Mesendoderm (in vitro differentiated cells): ENCODE results near the gene NBR1.
"Not testable (repeated sequence)": the region's sequence is repeated elsewhere in the genome, so short reads cannot be mapped to it uniquely, and the experiment has no call there.

Experiments used
- DNase-seq: peaks from one replicate; pipeline ENCODE4 v3.0.0; 2013
- H2AK5ac ChIP-seq: 2 replicates; pipeline ENCODE4 v1.6.1; 2013; ENCODE audit warnings: low read length, inconsistent platforms
- H2BK120ac ChIP-seq: 2 replicates; pipeline ENCODE4 v1.6.1; 2013; ENCODE audit warnings: low read depth, mild to moderate bottlenecking, low read length, moderate library complexity, mixed read lengths
- H2BK15ac ChIP-seq: replicated peaks from 2 replicates; pipeline ENCODE4 v1.6.1; 2013; ENCODE audit warnings: low read depth, mild to moderate bottlenecking, moderate library complexity
- H2BK5ac ChIP-seq: 2 replicates; pipeline ENCODE4 v1.6.1; 2013; ENCODE audit warnings: low read length, inconsistent platforms
- H3K18ac ChIP-seq: 2 replicates; pipeline ENCODE4 v1.6.1; 2013; ENCODE audit warnings: mild to moderate bottlenecking, low read length, mixed read lengths
- H3K23ac ChIP-seq: one replicate; pipeline ENCODE4 v1.6.1; 2013; ENCODE audit warnings: low read length
- H3K27ac ChIP-seq: 2 replicates; pipeline ENCODE4 v1.5.1; 2013; ENCODE audit warnings: low read depth, mild to moderate bottlenecking, inconsistent platforms, low read length, moderate library complexity
- H3K27me3 ChIP-seq: 2 replicates; pipeline ENCODE4 v1.6.1; 2013; ENCODE audit warnings: low read length, control low read depth, mild to moderate bottlenecking, inconsistent platforms; ENCODE audit not compliant: insufficient read depth, poor library complexity
- H3K36me3 ChIP-seq: 2 replicates; pipeline ENCODE4 v1.6.1; 2013; ENCODE audit warnings: low read length, inconsistent platforms; ENCODE audit not compliant: control insufficient read depth, insufficient read depth
- H3K4ac ChIP-seq: one replicate; pipeline ENCODE4 v1.6.1; 2013; ENCODE audit warnings: low read depth, mild to moderate bottlenecking, low read length, moderate library complexity
- H3K4me1 ChIP-seq: 2 replicates; pipeline ENCODE4 v1.6.1; 2013; ENCODE audit warnings: low read depth, low read length, inconsistent platforms; ENCODE audit not compliant: control insufficient read depth
- H3K4me2 ChIP-seq: 2 replicates; pipeline ENCODE4 v1.6.1; 2013; ENCODE audit warnings: low read length
- H3K4me3 ChIP-seq: 2 replicates; pipeline ENCODE4 v1.5.1; 2013; ENCODE audit warnings: mild to moderate bottlenecking, low read length
- H3K56ac ChIP-seq: one replicate; pipeline ENCODE4 v1.6.1; 2013; ENCODE audit warnings: low read length
- H3K79me1 ChIP-seq: 2 replicates; pipeline ENCODE4 v1.6.1; 2013; ENCODE audit warnings: low read length, inconsistent platforms
- H3K79me2 ChIP-seq: 2 replicates; pipeline ENCODE4 v1.6.1; 2013; ENCODE audit warnings: mild to moderate bottlenecking, low read length; ENCODE audit not compliant: control insufficient read depth, insufficient read depth
- H3K9ac ChIP-seq: 2 replicates; pipeline ENCODE4 v1.6.1; 2013; ENCODE audit warnings: low read length, inconsistent platforms
- H4K5ac ChIP-seq: one replicate; pipeline ENCODE4 v1.6.1; 2013; ENCODE audit warnings: low read length
- H4K8ac ChIP-seq: one replicate; pipeline ENCODE4 v1.6.1; 2013; ENCODE audit warnings: low read depth, mild to moderate bottlenecking, control low read depth, low read length, moderate library complexity
- WGBS: extraction: QIAGEN DNeasy Blood & Tissue Kit; methylation state at CpG from one replicate; pipeline ENCODE4 v1.1.7; 2013; ENCODE audit warnings: low lambda C conversion rate, missing lambda C conversion rate; ENCODE audit not compliant: insufficient coverage; ENCODE audit errors: extremely low coverage; 5-methylcytosine and 5-hydroxymethylcytosine counted together

Gene NBR1

GRCh38 chr17:43129671-43130010, 41.4 kb upstream of the NBR1 start:
- Histone ChIP-seq H3K9ac (no peak overlapping the region), H2BK120ac (no peak overlapping the region), H2AK5ac (no peak overlapping the region), H3K4me2 (no peak overlapping the region), H3K4me3 (no peak overlapping the region), H3K27ac (no peak overlapping the region), H3K4ac (no peak overlapping the region), H3K79me1 (peaks cover 3% of the 10 kb centered on the region), H2BK15ac (no peak overlapping the region), H2BK5ac (no peak overlapping the region), H4K5ac (no peak overlapping the region), H3K36me3 (peaks cover 2% of the 10 kb centered on the region), H3K18ac (no peak overlapping the region), H3K27me3 (no peaks in the 10 kb centered on the region), H3K4me1 (no peaks in the 10 kb centered on the region), H4K8ac (no peak overlapping the region), H3K79me2 (peaks cover 7% of the 10 kb centered on the region), H3K56ac (no peak overlapping the region), H3K23ac (no peak overlapping the region)
- DNase-seq, result no peak
- no CpG with 5 or more reads among the region's 11 CpGs for WGBS

DNA sequence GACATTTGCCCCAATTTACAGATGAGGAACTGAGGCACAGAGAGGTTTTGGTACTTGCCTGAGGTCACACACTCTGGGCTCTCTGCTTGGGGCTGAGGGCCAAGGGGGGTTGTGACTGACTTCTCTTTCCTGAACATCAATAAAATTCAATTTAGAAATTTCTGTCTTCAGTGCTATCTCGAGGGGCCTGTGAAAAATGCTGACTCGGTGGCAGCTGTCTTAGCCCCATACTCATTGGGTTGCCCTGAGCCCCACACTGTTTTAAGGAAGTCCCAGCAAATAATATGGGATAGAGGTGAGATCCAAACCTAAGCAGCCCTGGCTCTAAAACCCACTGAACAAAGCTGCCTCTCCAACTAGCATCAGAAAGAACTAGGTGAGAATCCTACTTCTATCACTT, 38.9 kb upstream of the NBR1 start:
- Histone ChIP-seq H3K4me2 (no peak overlapping the region), H3K79me1 (no peaks in the 10 kb centered on the region), H3K27me3 (no peaks in the 10 kb centered on the region), H3K79me2 (no peaks in the 10 kb centered on the region), H4K8ac (no peak overlapping the region), H3K9ac (no peak overlapping the region), H4K5ac (no peak overlapping the region), H3K4me1 (no peaks in the 10 kb centered on the region), H2AK5ac (no peak overlapping the region), H2BK120ac (no peak overlapping the region), H2BK5ac (no peak overlapping the region), H3K18ac (no peak overlapping the region), H3K4me3 (no peak overlapping the region), H3K4ac (no peak overlapping the region), H3K27ac (no peak overlapping the region), H3K36me3 (peaks cover 2% of the 10 kb centered on the region), H3K56ac (no peak overlapping the region), H2BK15ac (no peak overlapping the region), H3K23ac (no peak overlapping the region)
- no peak for DNase-seq
- no CpG with 5 or more reads among the region's 2 CpGs for WGBS

DNA sequence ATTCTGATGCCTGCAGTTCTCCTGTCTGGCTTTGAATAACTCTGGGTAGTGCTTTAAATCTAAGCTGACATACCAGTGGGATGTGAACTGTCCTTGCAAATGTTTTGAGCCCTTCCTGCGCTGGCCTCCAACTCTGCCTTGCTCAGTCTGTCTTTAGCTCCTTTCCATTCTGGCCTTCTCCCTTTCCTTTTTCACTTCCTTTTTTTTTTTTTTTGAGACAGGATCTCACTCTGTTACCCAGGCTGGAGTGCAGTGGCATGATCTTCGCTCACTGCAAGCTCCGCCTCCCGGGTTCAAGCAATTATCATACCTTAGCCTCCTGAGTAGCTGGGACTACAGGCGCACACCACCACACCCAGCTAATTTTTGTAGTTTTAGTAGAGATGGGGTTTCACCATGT, 37.6 kb upstream of the NBR1 start:
- H2AK5ac ChIP-seq, H2BK15ac ChIP-seq, H2BK5ac ChIP-seq, H4K5ac ChIP-seq, H2BK120ac ChIP-seq, H3K23ac ChIP-seq, H3K27ac ChIP-seq, H3K18ac ChIP-seq, H3K4me2 ChIP-seq, H3K79me2 ChIP-seq, DNase-seq, H3K27me3 ChIP-seq, H3K4me3 ChIP-seq, H3K4me1 ChIP-seq, H3K4ac ChIP-seq, H3K36me3 ChIP-seq, H3K9ac ChIP-seq, H3K56ac ChIP-seq, H4K8ac ChIP-seq, H3K79me1 ChIP-seq: not testable (repeated sequence)
- WGBS, result no CpG with 5 or more reads among the region's 5 CpGs

DNA sequence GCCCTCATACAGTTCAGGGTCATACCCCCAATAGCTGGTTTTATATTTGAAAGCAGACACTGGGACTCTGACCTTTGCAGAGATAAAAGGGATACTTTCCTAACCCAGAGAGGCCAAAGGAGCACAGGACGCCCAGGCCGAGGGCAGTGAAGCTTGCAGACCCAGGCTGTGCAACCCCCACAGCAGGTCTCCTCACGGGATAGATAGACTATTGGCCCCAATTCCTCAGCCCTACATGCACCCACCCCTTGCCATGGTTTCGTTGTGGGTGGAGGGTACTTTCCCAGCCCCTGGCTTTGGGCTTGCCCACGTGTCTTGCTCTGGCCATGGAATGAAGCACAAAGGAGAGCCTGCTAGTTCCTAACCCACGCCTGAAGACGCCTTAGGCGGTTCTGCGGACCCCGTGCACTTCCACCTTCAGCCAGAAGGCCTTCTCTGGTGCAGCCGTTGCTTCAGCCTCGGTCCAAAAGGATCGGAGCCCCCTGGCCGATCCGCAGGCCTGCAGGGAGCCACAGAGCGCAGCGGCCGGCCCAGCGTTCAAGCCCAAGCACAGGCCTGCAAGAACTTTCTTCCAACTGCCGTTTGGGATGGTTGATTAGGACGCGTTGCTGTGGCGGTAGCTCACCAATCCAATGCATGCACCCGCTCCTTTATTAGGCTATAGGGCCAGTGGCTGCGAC, 36.1 kb upstream of the NBR1 start:
- no CpG with 5 or more reads among the region's 25 CpGs for WGBS
- H3K4me3 ChIP-seq, result no peak overlapping the region
- no peak overlapping the region for H3K56ac ChIP-seq
- no peak overlapping the region for H4K5ac ChIP-seq
- H3K4me2 ChIP-seq, result no peak overlapping the region
- no peak overlapping the region for H2BK5ac ChIP-seq
- no peak overlapping the region for H2AK5ac ChIP-seq
- H2BK120ac ChIP-seq, result no peak overlapping the region
- H3K4me1 ChIP-seq, result no peaks in the 10 kb centered on the region
- no peak overlapping the region for H3K9ac ChIP-seq
- DNase-seq, result no peak
- no peaks in the 10 kb centered on the region for H3K27me3 ChIP-seq
- no peaks in the 10 kb centered on the region for H3K79me2 ChIP-seq
- H3K18ac ChIP-seq, result no peak overlapping the region
- H3K23ac ChIP-seq, result no peak overlapping the region
- no peak overlapping the region for H3K4ac ChIP-seq
- no peaks in the 10 kb centered on the region for H3K79me1 ChIP-seq
- no peak overlapping the region for H2BK15ac ChIP-seq
- H3K36me3 ChIP-seq, result peaks cover 2% of the 10 kb centered on the region
- H3K27ac ChIP-seq, result no peak overlapping the region
- no peak overlapping the region for H4K8ac ChIP-seq

DNA sequence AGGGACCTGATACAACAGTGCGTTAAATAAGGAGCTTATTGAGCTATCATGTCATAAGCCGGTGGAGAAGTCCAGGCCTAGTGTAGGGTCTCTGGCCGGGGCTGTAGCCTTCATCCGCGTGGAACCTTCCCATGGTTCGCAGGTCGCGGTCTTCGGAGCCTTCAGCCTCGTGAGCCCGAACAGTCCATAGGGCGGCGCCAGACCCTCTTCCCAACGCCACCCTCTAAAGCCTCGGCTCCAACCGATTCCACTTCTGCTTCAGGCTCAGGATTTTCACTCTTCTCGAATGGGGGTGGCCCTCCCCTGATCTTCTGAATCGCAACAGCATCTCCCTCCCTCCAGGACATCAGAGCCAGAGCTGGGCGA, 35.6 kb upstream of the NBR1 start:
- Histone ChIP-seq H3K9ac (no peak overlapping the region), H2BK15ac (no peak overlapping the region), H3K4me2 (no peak overlapping the region), H2BK5ac (no peak overlapping the region), H2BK120ac (no peak overlapping the region), H3K56ac (no peak overlapping the region), H3K27me3 (no peaks in the 10 kb centered on the region), H4K8ac (no peak overlapping the region), H3K36me3 (peaks cover 2% of the 10 kb centered on the region), H3K27ac (no peak overlapping the region), H3K23ac (no peak overlapping the region), H3K4ac (no peak overlapping the region), H3K79me1 (no peaks in the 10 kb centered on the region), H4K5ac (no peak overlapping the region), H2AK5ac (no peak overlapping the region), H3K79me2 (no peaks in the 10 kb centered on the region), H3K4me1 (no peaks in the 10 kb centered on the region), H3K18ac (no peak overlapping the region), H3K4me3 (no peak overlapping the region)
- DNase-seq, result no peak
- no CpG with 5 or more reads among the region's 19 CpGs for WGBS

GRCh38 chr17:43136574-43136973, 34.4 kb upstream of the NBR1 start:
- not testable (repeated sequence) for H3K4me2 ChIP-seq, H3K79me2 ChIP-seq, H3K4ac ChIP-seq, H3K27ac ChIP-seq, H2AK5ac ChIP-seq, H3K27me3 ChIP-seq, H3K56ac ChIP-seq, H2BK5ac ChIP-seq, H4K5ac ChIP-seq, H3K9ac ChIP-seq, H3K4me1 ChIP-seq, DNase-seq, H2BK15ac ChIP-seq, H3K18ac ChIP-seq, H3K36me3 ChIP-seq, H3K4me3 ChIP-seq, H4K8ac ChIP-seq, H3K23ac ChIP-seq, H3K79me1 ChIP-seq, H2BK120ac ChIP-seq
- no CpG with 5 or more reads among the region's 3 CpGs for WGBS
